Liver (tissue), 9 donors: ENCODE measurements around the gene TDRD9. TPM values are rescaled to one million over a fixed set of nuclear protein-coding genes. Genes with fewer than 3 reads are reported as not detected.

ENCODE experiments used
- DNase-seq: peaks from one replicate; pipeline ENCODE4 v3.0.0-alpha.2; 2017; ENCODE audit warnings: low spot score
- H3K27ac ChIP-seq, 2 donors: one replicate each; pipeline ENCODE4 v1.7.0; 2013; ENCODE audit warnings: inconsistent platforms in 2 of 2, low read length in 2 of 2, control low read depth in 1 of 2, low read depth in 1 of 2, mild to moderate bottlenecking in 1 of 2
- H3K27me3 ChIP-seq, 4 donors: one replicate each; pipeline versions ENCODE4 v1.6.1 to v1.7.0; 2013; ENCODE audit warnings: low read length in 3 of 4, inconsistent platforms in 1 of 4, mild to moderate bottlenecking in 1 of 4, moderate library complexity in 1 of 4; ENCODE audit not compliant: control insufficient read depth in 4 of 4, insufficient read depth in 4 of 4
- H3K36me3 ChIP-seq, 4 donors: one replicate each; pipeline versions ENCODE4 v1.6.1 to v1.7.0; 2013; ENCODE audit warnings: low read length in 3 of 4, mild to moderate bottlenecking in 3 of 4, low read depth in 1 of 4, moderate library complexity in 1 of 4; ENCODE audit not compliant: control insufficient read depth in 4 of 4, insufficient read depth in 3 of 4
- H3K4me1 ChIP-seq, 4 donors: one replicate each; pipeline versions ENCODE4 v1.6.1 to v1.7.0; 2013; ENCODE audit warnings: low read length in 3 of 4, mild to moderate bottlenecking in 3 of 4, moderate library complexity in 1 of 4; ENCODE audit not compliant: control insufficient read depth in 4 of 4, insufficient read depth in 4 of 4
- H3K4me3 ChIP-seq, 3 donors: one replicate each; pipeline versions ENCODE4 v1.6.1 to v1.7.0; 2013; ENCODE audit warnings: low read length in 3 of 3, control low read depth in 1 of 3, low read depth in 1 of 3, mild to moderate bottlenecking in 1 of 3
- H3K9ac ChIP-seq, 2 donors: one replicate each; pipeline ENCODE4 v1.7.0; 2013; ENCODE audit warnings: low read length in 2 of 2, mild to moderate bottlenecking in 2 of 2, moderate library complexity in 2 of 2, control low read depth in 1 of 2, low read depth in 1 of 2
- H3K9me3 ChIP-seq, 4 donors: one replicate each; pipeline versions ENCODE4 v1.6.1 to v1.7.0; 2013; ENCODE audit warnings: low read length in 3 of 4; ENCODE audit not compliant: control insufficient read depth in 4 of 4
- ATF3 ChIP-seq: IDR thresholded peaks from 2 replicates; pipeline ENCODE4 v1.6.1; 2016; ENCODE audit warnings: antibody characterized with exemption
- CTCF ChIP-seq: fragments of 150-350 bp; IDR thresholded peaks from 2 replicates; pipeline ENCODE4 v1.5.1; 2017; ENCODE audit warnings: improper control_type of control experiment, low read depth, low read length; ENCODE audit not compliant: missing input control
- EGR1 ChIP-seq, 2 donors: IDR thresholded peaks; 2 replicates each; pipeline ENCODE4 v1.6.1; 2016 to 2018; ENCODE audit warnings: antibody characterized with exemption in 2 of 2, low read depth in 2 of 2
- FOXA1 ChIP-seq: IDR thresholded peaks from 2 replicates; pipeline ENCODE4 v1.6.1; 2016; ENCODE audit warnings: antibody characterized with exemption
- FOXA2 ChIP-seq: IDR thresholded peaks from 2 replicates; pipeline ENCODE4 v1.6.1; 2016; ENCODE audit warnings: antibody characterized with exemption
- GABPA ChIP-seq, 2 donors: IDR thresholded peaks in 1 of 2; conservative IDR thresholded peaks in 1 of 2; 2 replicates each; pipeline ENCODE4 v1.6.1; 2016; ENCODE audit warnings: antibody characterized with exemption in 2 of 2, mild to moderate bottlenecking in 1 of 2, moderate library complexity in 1 of 2
- HNF4A ChIP-seq, 2 donors: conservative IDR thresholded peaks; 2 replicates each; pipeline ENCODE4 v1.6.1; 2016; ENCODE audit warnings: antibody characterized with exemption in 2 of 2, mild to moderate bottlenecking in 2 of 2
- HNF4G ChIP-seq: IDR thresholded peaks from 2 replicates; pipeline ENCODE4 v1.6.1; 2016; ENCODE audit warnings: antibody characterized with exemption
- JUND ChIP-seq, 2 donors: IDR thresholded peaks; 2 replicates each; pipeline ENCODE4 v1.6.1; 2016; ENCODE audit warnings: antibody characterized with exemption in 2 of 2
- MAX ChIP-seq: IDR thresholded peaks from 2 replicates; pipeline ENCODE4 v1.6.1; 2016; ENCODE audit warnings: antibody characterized with exemption
- NR2F2 ChIP-seq: IDR thresholded peaks from 2 replicates; pipeline ENCODE4 v1.6.1; 2016; ENCODE audit warnings: antibody characterized with exemption
- RAD21 ChIP-seq, 2 donors: IDR thresholded peaks; 2 replicates each; pipeline ENCODE4 v1.6.1; 2016; ENCODE audit warnings: antibody characterized with exemption in 2 of 2, mild to moderate bottlenecking in 2 of 2
- REST ChIP-seq: IDR thresholded peaks from 2 replicates; pipeline ENCODE4 v1.6.1; 2016; ENCODE audit warnings: antibody characterized with exemption, mild to moderate bottlenecking
- RXRA ChIP-seq, 2 donors: IDR thresholded peaks; 2 replicates each; pipeline ENCODE4 v1.6.1; 2017 to 2018; ENCODE audit warnings: antibody characterized with exemption in 2 of 2, mild to moderate bottlenecking in 1 of 2
- SP1 ChIP-seq: IDR thresholded peaks from 2 replicates; pipeline ENCODE4 v1.6.1; 2018; ENCODE audit warnings: antibody characterized with exemption, mild to moderate bottlenecking
- TAF1 ChIP-seq: conservative IDR thresholded peaks from 2 replicates; pipeline ENCODE4 v1.6.1; 2016; ENCODE audit warnings: antibody characterized with exemption, mild to moderate bottlenecking
- YY1 ChIP-seq: IDR thresholded peaks from 2 replicates; pipeline ENCODE4 v1.6.1; 2016; ENCODE audit warnings: antibody characterized with exemption, mild to moderate bottlenecking
- ZBTB33 ChIP-seq: IDR thresholded peaks from 2 replicates; pipeline ENCODE4 v1.6.1; 2016; ENCODE audit warnings: antibody characterized with exemption
- WGBS: extraction: QIAGEN DNeasy Blood & Tissue Kit; methylation state at CpG from one replicate; pipeline ENCODE4 v1.1.7; 2013; 5-methylcytosine and 5-hydroxymethylcytosine counted together
- polyA plus RNA-seq, 2 donors: library from polyadenylated mRNA; stranded (reverse) in 1 of 2; unstranded in 1 of 2; fragments of 200-250 nt in 1 of 2; fragments of >200 nt in 1 of 2; fragmentation: Nextera tagmentation in 1 of 2; extraction: Ambion mirVana in 1 of 2; gene quantifications; one replicate each; pipeline versions ENCODE4 v1.2.1 to v1.2.3, GENCODE V29; 2013 to 2015
- total RNA-seq, 2 donors: library from RNA; depleted of rRNA; stranded (reverse); fragments of >200 nt; gene quantifications; one replicate each; pipeline ENCODE4 v1.2.3, GENCODE V29; 2014
- donor health status: healthy.
- donor health status: healthy.
- donor health status: healthy.
- donor health status: healthy.
- donor health status: healthy.

TDRD9 gene
- total and polyA plus RNA-seq, 4 donors: 0.12 to 1.0 (median 0.46) TPM

DNA sequence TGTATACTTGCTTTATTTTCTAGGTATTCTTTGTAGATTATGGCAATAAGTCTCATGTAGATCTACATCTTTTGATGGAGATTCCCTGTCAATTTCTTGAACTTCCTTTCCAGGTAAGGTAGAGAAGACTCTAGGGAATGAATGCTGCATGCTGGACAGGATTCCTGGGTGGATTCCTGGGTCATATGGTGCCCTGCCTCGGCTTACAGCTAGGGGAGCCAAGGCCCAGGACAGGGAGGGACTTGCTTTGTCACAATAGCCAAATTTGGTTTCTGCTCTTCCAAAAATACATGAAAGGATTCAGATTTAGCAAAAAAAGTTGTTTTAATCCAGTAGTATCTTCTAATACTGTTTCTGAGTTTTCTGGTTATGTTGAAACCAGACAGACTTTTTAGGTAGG, 97.8 kb downstream of the TDRD9 start:
- Histone ChIP-seq H3K27ac (no peak overlapping the region), H3K4me3 (no peak overlapping the region), H3K9me3 (no peaks in the 10 kb centered on the region), H3K36me3 (no peaks in the 10 kb centered on the region), H3K4me1 (no peaks in the 10 kb centered on the region), H3K27me3 (peaks cover 0 to 7% (median 0%) of the 10 kb centered on the region in 4 donors), H3K9ac (no peak overlapping the region)
- no peak for DNase-seq
- WGBS: 69% methylated on average over 1 of the region's 1 CpG
- TF ChIP-seq RAD21 (IDR thresholded peaks at IDR 0.05) (no peak), REST (no peak), GABPA (IDR thresholded peaks at IDR 0.05 in 1 of 2, conservative IDR thresholded peaks at IDR 0.05 in 1 of 2) (no peak), FOXA2 (no peak)

DNA sequence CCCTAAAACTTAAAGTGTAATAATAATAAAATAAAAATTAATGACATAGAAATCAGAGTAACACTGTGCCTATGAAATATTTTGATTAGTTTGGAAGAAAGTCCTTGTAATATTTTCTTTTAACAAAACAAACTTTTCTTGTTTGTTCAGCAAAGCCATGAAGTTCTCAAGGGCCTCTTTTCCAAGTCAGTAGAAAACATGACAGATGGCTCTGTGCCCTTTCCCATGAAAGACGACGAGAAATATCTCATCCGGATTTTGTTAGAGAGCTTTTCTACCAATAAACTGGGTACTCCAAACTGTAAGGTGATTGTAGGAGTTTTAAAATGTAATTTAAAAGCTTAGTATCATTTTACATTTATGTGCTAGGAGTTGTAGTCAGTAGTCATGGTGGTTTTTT, 102.7 kb downstream of the TDRD9 start:
- no peak for DNase-seq
- Histone ChIP-seq H3K36me3 (no peaks in the 10 kb centered on the region), H3K4me1 (no peaks in the 10 kb centered on the region), H3K27me3 (peaks cover 0 to 10% (median 0%) of the 10 kb centered on the region in 4 donors), H3K4me3 (no peak overlapping the region), H3K9ac (no peak overlapping the region), H3K9me3 (no peaks in the 10 kb centered on the region), H3K27ac (no peak overlapping the region)
- WGBS: 69% methylated on average over 3 of the region's 3 CpGs
- no peak for TF ChIP-seq HNF4G
- TF ChIP-seq EGR1 (IDR thresholded peaks at IDR 0.05; ENCODE audit: low read depth in 2 of 2): no peak
- no peak for TF ChIP-seq REST
- TF ChIP-seq ATF3: no peak
- TF ChIP-seq MAX: no peak
- TF ChIP-seq FOXA1: no peak
- no peak for TF ChIP-seq YY1
- TF ChIP-seq HNF4A (conservative IDR thresholded peaks at IDR 0.05): no peak
- no peak for TF ChIP-seq CTCF
- TF ChIP-seq RXRA (IDR thresholded peaks at IDR 0.05): no peak
- TF ChIP-seq TAF1: no peak
- TF ChIP-seq JUND (IDR thresholded peaks at IDR 0.05): no peak
- TF ChIP-seq FOXA2: no peak
- no peak for TF ChIP-seq NR2F2
- TF ChIP-seq RAD21 (IDR thresholded peaks at IDR 0.05): no peak
- no peak for TF ChIP-seq SP1
- no peak for TF ChIP-seq ZBTB33
- no peak for TF ChIP-seq GABPA (IDR thresholded peaks at IDR 0.05 in 1 of 2, conservative IDR thresholded peaks at IDR 0.05 in 1 of 2)
